Epithelial cell of proximal tubule (primary cell): ENCODE measurements around the gene IDNK. TPM values are rescaled to one million over a fixed set of nuclear protein-coding genes. Genes with fewer than 3 reads are reported as not detected.

Source experiments
- DNase-seq: peaks from one replicate; pipeline ENCODE4 v3.0.0-alpha.2; 2011; ENCODE audit warnings: low read depth
- H3K4me3 ChIP-seq: 2 replicates; pipeline ENCODE4 v1.5.1; 2011; ENCODE audit warnings: low read depth, mild to moderate bottlenecking, low read length
- CTCF ChIP-seq: conservative IDR thresholded peaks from 2 replicates; pipeline ENCODE4 v1.5.1; 2012; ENCODE audit warnings: low read depth, mild to moderate bottlenecking, low read length
- total RNA-seq: library from RNA; depleted of rRNA; stranded (reverse); fragments of >200 nt; gene quantifications from 2 replicates; pipeline ENCODE4 v1.2.3, GENCODE V29; 2015

Gene IDNK
- total RNA-seq, 1 donor from 2014 or later = 5.1 TPM

- no peak for DNase-seq
- TF ChIP-seq CTCF = no peak
- no peak overlapping the region for H3K4me3 ChIP-seq
Observed at GRCh38 chr9:83633676-83634075, 10.7 kb downstream of the IDNK start.

GRCh38 chr9:83636813-83637212, 13.9 kb downstream of the IDNK start:
- H3K4me3 ChIP-seq = no peak overlapping the region
- DNase-seq = no peak
- no peak for TF ChIP-seq CTCF

- H3K4me3 ChIP-seq = no peak overlapping the region
- DNase-seq = no peak
- TF ChIP-seq CTCF = no peak
Observed at GRCh38 chr9:83637389-83637788, 14.4 kb downstream of the IDNK start.

- DNase-seq = no peak
- no peak overlapping the region for H3K4me3 ChIP-seq
- no peak for TF ChIP-seq CTCF
Observed at GRCh38 chr9:83639266-83639665, 16.3 kb downstream of the IDNK start.

- no peak for TF ChIP-seq CTCF
- no peak overlapping the region for H3K4me3 ChIP-seq
- DNase-seq = no peak
Observed at GRCh38 chr9:83642793-83643192, 19.9 kb downstream of the IDNK start.

- no peak for DNase-seq
- no peak for TF ChIP-seq CTCF
- no peak overlapping the region for H3K4me3 ChIP-seq
Observed at GRCh38 chr9:83646500-83647239, 23.7 kb downstream of the IDNK start.

- DNase-seq = no peak
- peak; percentile 88 for TF ChIP-seq CTCF
- H3K4me3 ChIP-seq = no peak overlapping the region
Observed at GRCh38 chr9:83649080-83649479, 26.1 kb downstream of the IDNK start.
